ENCODE results near the gene KCNV2.
"Not testable (repeated sequence)": the region's sequence is repeated elsewhere in the genome, so short reads cannot be mapped to it uniquely, and the experiment has no call there.

Gene KCNV2

DNA sequence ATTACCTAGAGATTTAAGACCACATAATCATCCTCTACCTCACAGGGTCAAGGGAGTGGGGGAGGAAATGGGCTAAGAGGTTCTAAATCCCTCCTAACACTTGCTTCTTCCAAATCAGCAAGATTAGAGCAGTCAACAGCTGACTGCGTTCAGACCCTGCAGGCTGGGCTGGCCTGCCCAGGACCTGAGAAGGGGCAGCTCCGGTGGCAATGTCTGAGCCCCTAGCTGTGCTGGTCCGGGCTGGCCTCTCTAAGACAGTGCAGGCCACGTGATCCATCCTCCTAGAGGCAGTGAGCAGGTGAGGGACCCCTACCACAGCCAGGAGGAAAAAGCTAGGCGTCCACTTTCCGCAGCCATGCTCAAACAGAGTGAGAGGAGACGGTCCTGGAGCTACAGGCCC is at the start of gene KCNV2:
KCNV2 (plus strand) TSS at position 126 of the 400 bp plus-strand sequence; CDS start at position 356, 230 bp downstream.
- no peak for DNase-seq

DNA sequence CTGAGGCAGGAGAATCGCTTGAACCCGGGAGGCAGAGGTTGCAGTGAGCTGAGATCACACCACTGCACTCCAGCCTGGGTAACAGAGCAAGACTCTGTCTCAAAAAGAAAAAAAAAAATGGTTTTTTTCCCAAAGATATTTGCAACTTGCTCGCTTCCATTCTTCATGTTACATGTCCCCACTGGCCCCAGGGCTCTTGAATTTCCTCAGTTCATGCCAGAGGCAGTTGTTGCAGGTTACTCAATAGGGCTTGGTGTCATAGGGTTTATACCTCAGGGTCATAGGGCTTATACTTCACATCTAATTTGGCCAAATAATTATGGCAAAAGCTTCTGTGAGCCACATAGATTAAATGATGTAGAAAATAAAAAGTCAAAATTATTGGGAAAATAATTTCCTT is 44.1 kb upstream of the KCNV2 start:
- no peak for DNase-seq

GRCh38 chr9:2674141-2674824 is 43.0 kb upstream of the KCNV2 start:
- no peak for DNase-seq

GRCh38 chr9:2675834-2676233 is 41.5 kb upstream of the KCNV2 start:
- no peak for DNase-seq

- DNase-seq, result no peak
Observed at GRCh38 chr9:2676466-2676865, 40.8 kb upstream of the KCNV2 start.

DNA sequence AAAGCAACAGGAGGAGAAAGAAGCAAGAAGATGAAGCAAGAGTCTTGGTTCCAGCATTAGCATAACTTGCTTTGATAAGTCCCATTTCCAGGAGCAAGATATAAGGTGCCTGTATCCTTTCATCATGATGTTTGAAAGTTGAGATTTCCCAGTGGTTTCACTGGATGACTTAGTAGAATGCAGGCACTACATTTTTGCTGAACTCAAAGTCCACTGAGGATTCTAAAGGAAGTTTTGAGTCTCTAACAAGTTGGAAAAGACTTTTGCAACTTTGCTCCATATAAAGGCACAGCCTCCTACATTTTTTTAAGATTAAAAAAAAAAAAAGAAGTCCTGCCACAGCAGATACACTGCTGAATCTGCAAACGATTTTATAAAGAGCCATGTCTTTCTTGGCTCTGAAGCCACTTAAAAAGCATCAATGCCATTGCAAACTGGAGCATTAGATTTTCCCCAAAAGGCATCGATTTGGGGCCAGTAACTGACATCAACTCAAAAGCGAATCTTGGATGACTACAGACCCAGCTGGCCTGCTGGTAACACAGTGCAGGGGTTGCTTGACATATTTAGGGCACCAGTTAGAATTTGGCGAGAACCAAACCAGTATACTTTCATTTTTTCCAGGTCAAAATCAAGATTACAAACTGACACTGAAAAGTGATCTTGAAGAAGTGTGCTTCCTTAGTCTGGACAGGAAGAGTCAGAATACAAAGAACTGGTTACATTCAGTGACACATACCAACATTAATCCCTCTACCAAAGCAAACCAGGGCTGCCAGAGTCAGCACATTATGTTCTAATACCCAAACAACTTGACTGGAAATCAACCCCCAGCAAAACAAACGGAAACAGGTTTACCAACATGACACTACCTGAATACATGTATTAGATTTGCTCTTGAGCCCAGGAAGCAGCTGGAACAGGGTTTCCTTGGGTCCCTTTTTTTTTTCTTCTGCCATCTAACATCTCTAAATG is 39.1 kb upstream of the KCNV2 start:
- no peak for DNase-seq

GRCh38 chr9:2679011-2679410 is 38.3 kb upstream of the KCNV2 start:
- DNase-seq, result no peak

GRCh38 chr9:2681981-2682380 is 35.3 kb upstream of the KCNV2 start:
- no peak for DNase-seq

GRCh38 chr9:2686911-2687310 is 30.4 kb upstream of the KCNV2 start:
- DNase-seq, result no peak

- no peak for DNase-seq
Observed at GRCh38 chr9:2688636-2689035, 28.7 kb upstream of the KCNV2 start.

- no peak for DNase-seq
Observed at GRCh38 chr9:2691212-2691611, 26.1 kb upstream of the KCNV2 start.

GRCh38 chr9:2691626-2692025 is 25.7 kb upstream of the KCNV2 start:
- no peak for DNase-seq

DNA sequence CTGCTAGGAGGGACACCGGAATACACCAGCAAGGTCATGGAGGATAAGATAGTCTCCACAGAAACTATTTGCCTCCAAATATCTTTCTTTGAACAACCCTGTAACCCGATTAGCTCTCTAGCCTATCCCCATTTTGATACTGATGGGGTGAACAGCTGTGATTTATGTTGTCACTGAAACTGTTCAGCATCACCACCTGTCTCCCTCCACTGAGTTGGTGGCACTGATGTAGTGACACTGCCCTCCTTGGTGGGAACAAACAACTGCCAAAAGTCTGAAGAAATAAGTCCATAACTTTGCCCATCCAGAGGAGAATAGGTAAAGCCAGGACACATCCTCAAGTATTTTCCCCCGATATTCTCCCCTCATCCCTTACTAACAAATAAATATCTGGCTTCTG is 24.3 kb upstream of the KCNV2 start:
- DNase-seq, result no peak

- DNase-seq, result no peak
Observed at GRCh38 chr9:2697492-2697891, 19.8 kb upstream of the KCNV2 start.

DNA sequence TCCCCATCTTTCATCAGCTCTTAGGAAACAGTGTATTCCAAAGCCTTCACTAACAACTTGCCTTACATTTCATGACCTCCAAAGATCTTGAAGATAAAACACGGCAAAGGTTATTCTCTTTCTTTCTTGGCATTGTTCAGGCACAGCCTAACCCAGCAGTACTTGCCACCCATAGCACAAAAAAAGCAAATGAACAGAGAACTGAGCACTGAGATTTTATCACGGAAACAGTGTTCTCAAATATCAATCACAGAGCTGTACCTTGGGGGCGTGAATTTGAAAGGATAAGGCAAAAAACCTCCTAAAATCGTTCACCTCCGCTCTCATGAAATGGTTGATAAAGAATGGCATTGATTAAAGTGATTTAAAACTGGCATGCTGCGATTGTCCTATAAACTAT is 16.9 kb upstream of the KCNV2 start:
- DNase-seq, result no peak

GRCh38 chr9:2700909-2701550 is 16.3 kb upstream of the KCNV2 start:
- no peak for DNase-seq

- DNase-seq, result no peak
Observed at GRCh38 chr9:2704504-2704903, 12.8 kb upstream of the KCNV2 start.

DNA sequence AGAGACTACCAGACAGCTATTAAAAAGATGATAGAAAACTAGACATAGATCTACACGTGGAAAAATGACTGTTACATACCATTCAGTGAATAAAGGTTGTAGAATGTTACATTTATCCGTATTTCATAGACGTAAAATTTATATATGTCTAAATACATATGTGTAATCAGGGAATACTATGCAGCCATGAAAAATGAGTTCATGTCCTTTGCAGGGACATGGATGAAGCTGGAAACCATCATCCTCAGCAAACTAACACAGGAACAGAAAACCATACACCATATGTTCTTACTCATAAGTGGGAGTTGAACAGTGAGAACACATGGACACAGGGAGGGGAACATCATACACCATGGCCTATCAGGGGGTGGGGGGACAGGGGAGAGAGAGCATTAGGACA is 10.1 kb upstream of the KCNV2 start:
- not testable (repeated sequence) for DNase-seq

- DNase-seq, result no peak
Observed at GRCh38 chr9:2709645-2710101, 7.6 kb upstream of the KCNV2 start.

DNA sequence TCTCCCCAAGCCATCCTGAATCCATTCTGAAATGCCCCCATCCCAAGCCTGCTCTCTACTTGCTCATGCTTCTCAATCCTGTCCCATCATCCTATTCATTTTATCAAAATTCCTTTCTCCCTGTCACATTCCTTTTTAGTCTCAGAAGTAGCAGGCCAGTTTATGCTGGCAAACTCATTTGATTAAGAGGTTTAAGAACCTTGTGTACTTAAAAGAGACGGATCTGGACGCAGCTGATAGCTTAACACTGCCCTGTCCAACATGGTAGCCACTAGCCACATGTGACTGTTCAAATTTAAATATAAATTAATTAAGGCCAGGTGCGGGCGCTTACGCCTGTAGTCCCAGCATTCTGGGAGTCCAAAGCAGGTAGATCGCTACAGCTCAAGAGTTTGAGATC is 5.6 kb upstream of the KCNV2 start:
- no peak for DNase-seq

DNA sequence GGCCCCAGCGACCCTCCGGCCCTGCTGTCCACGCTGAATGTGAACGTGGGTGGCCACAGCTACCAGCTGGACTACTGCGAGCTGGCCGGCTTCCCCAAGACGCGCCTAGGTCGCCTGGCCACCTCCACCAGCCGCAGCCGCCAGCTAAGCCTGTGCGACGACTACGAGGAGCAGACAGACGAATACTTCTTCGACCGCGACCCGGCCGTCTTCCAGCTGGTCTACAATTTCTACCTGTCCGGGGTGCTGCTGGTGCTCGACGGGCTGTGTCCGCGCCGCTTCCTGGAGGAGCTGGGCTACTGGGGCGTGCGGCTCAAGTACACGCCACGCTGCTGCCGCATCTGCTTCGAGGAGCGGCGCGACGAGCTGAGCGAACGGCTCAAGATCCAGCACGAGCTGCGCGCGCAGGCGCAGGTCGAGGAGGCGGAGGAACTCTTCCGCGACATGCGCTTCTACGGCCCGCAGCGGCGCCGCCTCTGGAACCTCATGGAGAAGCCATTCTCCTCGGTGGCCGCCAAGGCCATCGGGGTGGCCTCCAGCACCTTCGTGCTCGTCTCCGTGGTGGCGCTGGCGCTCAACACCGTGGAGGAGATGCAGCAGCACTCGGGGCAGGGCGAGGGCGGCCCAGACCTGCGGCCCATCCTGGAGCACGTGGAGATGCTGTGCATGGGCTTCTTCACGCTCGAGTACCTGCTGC is 839 bp downstream of the KCNV2 start:
- no peak for DNase-seq

DNA sequence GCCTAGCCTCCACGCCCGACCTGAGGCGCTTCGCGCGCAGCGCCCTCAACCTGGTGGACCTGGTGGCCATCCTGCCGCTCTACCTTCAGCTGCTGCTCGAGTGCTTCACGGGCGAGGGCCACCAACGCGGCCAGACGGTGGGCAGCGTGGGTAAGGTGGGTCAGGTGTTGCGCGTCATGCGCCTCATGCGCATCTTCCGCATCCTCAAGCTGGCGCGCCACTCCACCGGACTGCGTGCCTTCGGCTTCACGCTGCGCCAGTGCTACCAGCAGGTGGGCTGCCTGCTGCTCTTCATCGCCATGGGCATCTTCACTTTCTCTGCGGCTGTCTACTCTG is 1.4 kb downstream of the KCNV2 start:
- DNase-seq, result no peak

DNA sequence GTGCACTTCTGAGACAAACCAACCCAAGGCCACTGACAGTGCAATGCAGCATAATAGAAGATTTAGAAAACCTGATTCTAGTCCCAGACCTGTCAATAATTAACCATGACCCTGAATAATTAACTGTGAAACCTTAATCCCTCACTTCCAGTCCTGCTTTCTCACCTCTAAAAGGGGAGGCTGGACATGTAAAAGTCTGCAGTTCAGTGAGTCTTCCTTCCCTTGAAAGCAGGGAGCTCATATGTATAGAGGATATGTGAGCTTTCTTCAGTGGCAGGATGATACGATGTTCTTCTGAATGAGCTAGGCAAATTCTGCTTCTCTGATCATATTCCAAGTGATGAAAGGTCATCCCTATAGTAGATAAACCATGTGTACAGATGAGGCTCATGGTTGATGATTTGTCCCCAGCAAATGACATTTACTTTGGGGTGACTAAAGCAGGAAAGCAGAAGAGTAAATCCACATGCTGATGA is 2.9 kb downstream of the KCNV2 start:
- DNase-seq, result no peak

Data from activated CD4-positive, alpha-beta T cell treated with anti-CD3 and anti-CD28 coated beads, Interleukin-2, amount 50 U/mL, for 16 hours (primary cell).